GM21423 (cell line): ENCODE measurements around the gene PRIMA1.

Experiments
- ATAC-seq: cut with Tn5 transposase; IDR thresholded peaks from one replicate; pipeline ENCODE4 v1.9.1; 2021; ENCODE audit warnings: mild to moderate bottlenecking, moderate library complexity; ENCODE audit not compliant: unreplicated experiment

Gene PRIMA1

DNA sequence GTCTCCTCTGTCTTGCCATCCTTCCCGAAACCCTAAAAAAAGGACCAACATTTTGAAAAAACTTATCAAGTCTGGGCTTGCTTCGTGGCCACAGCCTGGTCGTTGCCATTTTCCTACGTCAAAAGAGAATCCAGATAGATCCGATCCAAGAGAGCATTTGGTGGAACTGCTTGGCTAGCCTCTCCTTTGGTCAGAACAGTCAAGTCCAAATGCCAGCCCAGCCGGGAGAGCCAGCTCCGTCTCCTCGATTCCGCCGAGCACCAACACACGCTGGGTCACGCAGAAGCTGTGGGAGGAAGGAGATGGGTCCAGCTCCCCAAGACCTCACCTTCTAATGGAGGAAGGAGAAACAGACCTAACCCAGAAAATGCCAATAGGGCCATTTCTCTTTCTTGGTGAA lies 9.3 kb upstream of the PRIMA1 start:
- ATAC-seq = no peak

DNA sequence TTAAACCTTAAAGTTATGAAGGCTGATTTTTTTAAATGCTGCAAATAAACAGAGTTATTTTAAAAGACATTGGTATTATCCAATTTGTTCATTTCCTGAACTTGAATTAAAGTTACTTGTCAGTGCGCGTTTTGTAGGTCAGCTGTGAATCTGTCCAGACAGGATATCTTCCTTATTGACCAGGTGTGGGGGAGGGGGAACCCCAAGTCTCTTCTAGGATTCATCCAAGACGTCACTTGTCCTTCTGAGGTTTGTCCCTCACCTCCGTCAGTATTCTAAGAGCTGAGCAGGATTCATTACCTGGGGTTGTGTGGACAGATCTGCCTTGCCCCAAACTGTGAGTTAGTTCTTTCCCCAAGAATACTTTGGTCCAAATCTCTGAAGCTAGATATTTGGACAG lies 8.8 kb upstream of the PRIMA1 start:
- no peak for ATAC-seq

DNA sequence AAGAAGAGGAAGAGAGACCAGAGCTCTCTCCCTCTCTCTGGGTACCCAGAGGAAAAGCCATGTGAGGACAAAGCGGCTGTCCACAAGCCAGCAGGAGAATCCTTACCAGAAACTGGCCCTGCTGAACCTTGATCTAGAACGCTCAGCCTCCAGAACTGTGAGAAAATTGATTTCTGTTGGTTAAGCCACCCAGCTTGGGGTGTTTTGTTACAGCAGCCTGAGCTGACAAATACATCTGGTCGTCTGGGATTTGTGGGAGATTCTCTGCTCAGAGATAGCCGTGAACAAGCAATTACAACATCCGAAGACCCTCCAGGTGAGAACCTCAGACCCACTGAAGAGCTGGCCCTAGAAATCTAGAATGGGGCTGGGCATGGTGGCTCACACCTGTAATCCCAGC lies 6.5 kb upstream of the PRIMA1 start:
- no peak for ATAC-seq

DNA sequence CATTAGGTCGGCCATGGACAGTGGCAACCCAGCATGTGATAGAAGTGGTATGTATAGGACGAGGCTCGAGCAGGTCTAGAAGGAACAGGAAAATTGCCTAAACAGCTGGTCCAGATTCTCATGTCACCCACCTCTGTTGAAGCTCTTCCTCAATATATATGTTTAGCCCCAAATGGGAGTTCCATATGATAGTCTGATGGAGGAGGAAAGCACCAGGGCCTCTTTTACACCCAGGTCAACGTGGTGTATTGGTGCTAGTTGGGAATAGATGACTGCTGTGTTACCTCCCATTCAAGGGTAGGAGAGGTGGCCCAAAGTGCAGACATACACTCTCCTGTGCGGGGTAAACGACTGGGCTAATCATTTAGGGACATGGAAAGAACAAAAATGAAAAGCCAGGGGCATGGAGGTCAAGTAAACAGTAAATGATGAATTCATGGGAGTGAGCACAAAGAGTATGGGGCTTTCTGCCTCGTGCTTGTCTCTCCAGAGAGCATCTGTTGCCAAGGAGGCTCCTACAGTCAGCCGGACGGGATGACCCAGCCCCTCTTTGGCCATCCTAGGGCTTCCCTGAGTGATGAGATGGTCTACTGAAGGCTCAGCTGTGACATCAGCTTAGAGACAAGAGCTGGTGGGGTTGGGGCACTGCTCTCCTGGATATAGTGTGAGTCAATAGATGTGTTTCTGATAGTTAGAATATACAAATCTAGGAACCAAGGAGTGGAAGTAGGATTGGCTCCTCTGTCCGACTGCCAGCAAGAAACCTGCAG lies 5.5 kb upstream of the PRIMA1 start:
- no peak for ATAC-seq

DNA sequence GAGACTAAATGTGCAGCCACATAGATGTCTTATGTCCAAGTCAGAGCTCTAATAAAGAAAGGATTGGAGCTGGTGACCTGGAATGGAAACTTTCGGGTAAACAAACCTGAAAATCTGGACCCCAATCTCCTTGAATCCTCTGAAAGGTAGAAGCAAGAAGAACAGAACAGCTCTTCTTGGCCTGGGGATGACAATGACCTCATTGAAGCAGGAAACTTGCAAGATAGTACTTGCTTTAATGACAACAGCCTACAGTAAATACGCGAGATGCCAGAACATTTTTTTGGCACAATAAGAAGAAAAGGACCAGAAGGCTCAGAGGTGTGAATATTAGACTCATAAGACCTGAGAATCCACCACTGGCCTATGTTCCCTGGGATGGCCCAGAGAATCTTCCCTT lies 4.1 kb upstream of the PRIMA1 start:
- ATAC-seq = no peak

DNA sequence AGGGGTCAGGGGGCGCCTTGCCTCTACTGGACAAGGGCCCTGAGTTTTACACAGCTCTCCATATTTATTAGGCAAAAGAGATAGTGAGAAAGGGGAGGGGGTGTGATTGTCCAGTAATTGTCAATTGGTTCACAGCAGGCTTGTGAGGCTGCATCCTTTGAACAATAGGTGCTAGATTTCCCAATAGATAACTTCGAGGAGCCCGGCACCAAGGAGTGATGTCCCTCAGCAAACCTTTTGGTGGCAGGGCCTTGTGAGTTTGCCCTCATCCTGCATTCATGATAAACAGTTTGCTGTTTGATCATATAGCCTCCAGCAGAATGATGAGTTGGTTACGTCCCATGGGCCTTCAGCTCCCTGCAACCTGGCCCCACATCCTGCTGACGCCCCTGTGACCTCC lies 2.7 kb upstream of the PRIMA1 start:
- ATAC-seq = no peak

DNA sequence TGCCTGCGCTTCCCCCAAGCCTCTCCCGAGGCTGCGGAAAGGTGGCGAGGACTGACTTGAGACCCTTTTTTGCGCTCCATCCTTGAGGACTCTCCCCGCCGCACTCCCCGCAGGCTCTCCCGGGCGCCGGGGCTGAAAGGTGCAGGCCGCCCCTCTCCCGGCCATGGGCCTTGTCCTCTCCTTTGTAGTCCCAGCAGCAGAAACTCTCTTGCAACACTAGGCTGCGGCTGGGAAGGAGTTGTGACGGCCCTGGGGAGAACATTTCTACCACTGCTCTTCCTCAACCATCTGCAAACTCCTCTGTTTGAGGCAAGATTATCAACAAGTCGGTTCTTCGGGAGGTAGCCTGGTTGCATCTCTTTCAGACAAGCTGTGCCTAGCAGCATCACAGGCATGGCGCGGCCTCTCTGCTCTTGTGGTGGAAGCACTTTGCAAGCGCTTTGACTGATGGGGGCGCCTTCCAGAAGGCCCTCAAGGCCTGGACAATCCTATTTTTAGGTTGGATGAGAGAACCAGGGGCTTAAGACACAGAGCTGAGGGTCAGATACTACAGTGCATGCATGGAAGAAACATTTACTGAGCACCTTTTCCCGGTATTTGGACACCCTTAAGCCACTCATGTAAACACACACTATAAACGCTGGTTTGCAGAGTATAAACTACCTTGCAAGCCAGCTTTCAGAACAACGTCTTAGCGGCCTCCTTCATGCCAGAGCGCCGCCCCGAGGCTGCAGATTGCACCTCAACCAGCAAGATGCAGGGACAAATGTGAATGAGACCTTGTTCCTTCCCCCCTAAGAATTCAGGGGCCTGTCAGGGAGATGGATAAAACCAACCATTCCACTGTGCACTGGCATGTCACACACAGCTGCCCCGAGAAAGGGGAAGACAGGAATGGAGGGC lies 1.2 kb upstream of the PRIMA1 start:
- ATAC-seq = no peak

DNA sequence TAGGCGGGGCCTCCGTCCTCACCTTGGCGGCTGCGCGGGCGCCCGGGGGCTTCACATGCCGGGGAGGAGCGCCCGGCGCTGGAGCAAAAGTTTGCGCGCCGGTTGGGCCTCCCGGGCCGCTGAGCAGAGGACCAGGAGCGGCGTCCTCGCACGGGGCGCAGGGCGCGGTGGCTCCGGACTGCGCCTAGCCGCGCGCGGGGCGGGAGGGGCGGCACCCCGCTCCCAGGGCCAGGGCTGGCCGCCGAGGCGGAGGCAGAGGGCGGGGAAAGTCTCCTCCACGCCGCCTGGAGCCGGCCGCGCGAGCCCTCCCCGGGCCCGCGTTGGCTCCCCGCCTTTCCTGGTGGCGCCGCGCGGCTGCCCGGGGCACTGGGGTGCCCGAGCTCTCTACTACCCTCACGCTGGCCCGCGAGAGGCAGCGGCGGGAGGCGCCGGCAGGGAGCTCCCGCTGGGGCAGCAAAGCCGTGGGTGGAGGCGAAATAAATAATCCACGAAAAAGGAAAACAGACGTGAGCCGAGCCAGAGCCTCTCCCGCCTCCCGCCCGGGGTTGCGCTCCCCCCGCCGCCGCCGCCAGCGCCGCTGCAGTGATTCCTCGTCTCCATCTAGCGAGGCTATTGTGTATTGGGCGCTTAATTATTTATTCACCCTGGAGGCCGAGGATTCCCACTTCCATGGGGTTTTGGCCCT lies 400 bp upstream of the PRIMA1 start:
- no peak for ATAC-seq

DNA sequence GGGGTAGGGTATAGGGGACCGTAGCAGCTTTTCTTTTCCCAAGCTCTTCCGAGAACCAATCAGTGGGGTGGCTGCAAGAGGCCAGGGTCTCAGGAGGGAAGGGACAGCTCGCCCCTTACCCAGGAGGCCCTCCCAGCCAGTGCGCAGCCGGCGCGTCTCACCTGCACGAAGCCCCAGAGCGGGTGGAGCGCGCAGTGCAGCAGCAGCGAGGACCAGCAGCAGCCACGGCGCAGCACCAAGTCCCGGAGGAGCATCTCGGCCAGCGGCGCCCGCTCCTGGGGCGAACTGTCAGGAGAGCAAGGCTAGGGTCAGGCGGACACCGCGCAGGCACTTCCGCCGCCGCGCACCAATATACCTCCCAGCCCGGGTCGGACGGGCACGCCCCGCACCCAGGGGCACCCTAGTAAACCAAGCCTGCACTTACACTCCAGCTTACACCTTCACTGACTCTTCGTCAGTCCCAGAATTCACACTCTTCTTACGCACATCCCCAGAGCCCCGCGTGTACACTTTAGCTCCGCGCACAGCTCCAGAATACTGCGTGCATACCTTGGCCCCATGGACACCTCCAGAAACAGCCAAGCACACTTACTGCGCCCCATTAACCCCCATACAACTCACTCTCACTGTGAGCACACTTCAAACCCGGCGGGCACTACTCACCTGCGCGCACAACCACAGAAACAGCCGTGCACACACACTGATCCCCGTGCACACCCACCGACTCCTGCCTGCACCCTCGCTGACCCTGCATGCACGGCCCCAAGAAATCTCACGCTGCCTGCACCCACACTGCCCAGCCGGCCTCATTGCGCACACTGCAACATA lies 606 bp downstream of the PRIMA1 start:
- no peak for ATAC-seq

DNA sequence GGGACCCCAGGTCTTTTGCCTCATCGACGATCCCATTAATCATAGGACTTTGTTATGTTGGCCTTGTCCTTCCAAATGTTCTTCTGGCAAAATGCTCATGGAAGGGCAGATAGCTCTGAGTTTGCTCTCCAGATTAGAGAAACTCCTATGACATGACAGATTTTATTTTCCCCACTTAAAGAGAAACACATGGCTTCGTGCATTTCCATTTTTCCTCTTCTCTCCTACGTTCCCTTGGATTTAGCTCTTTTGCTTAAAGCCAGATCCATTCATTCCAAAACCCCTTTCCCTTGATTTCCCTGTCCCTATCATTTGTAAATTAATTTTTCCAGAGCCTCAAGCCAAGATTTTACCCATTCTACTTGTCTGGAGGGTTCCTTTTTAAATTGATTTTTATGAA lies 2.9 kb downstream of the PRIMA1 start:
- no peak for ATAC-seq

DNA sequence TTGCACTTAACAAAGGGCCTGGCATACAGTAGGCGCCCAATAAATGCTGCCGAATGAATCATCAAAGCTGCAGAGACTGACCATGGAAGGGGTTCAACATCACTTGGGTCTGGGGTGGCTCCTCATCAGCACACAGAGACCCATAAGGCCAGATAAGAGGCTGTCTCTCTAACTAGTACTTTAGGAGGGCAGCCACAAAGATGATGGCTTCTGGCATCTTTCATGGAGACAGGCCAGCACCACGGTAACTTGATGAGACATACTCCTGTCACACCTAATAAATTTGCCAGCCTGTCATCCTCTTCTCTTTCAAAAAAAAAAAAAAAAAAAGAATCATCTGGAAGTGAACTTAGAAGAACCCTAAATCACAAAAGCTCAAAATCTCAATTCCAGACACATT lies 3.4 kb downstream of the PRIMA1 start:
- ATAC-seq = no peak

DNA sequence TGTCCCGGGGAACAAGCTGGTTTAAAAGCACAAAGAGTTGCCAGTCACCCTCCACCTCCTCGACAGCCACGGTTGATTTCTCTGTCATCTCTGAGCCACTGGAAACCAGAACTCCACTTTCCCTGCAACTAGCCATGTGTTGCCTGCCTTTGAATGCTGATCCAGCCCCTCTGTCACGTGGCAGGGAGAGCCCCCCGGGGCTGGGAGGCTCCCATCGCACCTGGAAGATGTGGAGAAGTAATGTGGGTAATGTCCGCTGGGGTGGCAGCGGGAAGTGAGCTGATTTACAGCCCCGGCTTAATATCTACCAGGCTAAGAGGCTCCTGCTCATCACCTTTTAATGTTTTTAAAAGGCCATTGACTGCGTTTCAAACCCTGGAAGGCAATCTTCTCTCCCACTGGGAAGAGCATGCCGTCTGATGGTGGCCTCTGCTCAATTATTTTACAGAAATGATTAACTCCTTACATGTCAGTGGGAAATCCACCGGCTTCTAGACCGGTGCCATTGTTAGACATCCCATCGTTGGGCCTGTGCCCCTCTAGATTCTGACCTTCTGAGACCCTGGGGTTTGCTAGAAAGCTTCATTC lies 7.4 kb downstream of the PRIMA1 start:
- no peak for ATAC-seq

DNA sequence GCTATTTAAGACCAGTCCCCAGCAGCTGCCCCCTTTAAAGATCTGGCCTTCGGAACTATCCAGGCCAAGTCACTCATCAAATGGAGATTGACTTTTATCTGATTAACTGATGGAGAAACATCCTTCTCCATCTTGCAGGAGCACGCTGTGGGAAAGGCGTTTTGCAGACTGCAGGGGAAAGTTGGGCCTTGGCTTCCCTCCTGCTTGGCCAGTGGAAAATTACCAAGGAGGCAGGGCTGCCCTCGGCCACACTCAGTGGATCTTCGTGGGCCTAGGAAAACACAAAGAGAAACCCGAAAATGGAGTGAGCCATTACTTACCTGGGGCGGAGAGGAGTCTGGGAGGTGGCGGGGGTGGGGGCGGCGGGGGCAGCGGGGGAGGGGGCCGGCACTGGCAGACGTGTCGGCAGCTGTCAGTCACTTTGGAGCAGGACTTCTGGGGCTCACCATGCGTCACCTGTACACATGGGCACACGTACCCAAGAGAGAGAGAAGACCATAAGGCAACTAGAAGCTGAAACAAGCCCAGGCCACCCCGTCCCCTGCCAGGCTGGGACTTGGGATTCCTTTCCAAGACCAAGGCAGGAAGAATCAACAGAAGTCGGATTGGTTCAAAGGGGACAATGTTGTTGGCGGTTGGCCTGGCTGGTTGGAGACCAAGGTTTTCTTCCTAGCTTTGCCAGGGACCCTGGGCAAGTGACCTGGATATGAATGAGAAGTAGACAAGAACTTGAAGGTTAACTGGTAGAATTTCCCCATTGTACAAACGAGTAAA lies 9.2 kb downstream of the PRIMA1 start:
- no peak for ATAC-seq

DNA sequence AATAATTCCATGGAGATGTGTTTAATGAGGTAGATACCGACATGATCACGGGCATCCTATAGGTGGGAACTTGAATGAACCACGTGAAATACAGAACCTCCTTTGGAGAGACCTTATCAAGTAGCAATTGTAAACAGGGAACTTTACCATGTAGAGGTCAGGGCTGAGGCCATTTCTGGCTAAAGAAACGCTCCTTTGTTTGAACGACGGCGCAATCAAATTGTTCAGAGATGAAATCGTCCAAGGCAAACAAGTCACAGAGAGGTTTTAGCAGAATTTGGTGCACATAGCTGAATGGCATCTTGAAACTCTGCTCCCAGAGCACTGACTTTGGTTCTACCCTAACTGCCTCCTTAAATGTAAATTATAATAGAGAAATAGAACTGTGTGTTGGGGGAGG lies 9.8 kb downstream of the PRIMA1 start:
- ATAC-seq = no peak

DNA sequence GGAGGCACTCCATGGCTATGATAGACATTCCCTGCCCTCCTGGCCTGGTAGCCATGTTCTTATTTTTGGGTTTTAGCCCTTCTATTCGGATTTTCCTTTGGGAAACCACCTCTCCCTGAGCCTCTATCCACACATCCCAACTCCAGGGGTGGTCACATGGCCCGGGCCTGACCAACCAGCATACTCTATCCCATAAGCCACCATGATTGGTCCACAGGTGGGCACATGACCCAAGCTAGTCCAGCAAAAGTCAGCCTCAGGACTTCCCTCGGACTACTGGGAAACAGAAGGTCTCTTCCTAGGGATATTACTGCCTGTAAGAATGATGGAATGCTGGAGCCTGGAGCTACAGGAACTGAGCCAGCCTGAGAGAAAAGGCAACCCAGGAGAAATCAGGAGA lies 12.5 kb downstream of the PRIMA1 start:
- no peak for ATAC-seq

DNA sequence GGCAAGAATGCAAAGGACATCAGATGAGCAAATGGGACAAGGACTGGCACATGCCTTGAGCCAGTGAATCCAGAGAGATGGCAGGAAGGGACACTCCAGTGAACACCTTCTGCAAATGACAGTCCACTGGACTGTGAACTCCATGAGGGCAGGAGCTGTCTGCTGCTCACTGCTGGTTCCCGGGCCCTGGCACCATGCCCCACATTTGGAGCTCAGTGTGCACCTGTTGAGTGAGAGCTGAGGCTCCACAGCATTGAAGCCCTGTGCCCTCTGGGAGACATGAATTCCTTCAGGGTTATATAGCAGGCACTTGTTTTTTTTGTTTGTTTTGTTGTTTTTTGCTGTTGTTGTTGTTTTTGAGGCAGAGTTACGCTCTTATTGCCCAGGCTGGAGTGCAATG lies 13.1 kb downstream of the PRIMA1 start:
- no peak for ATAC-seq

DNA sequence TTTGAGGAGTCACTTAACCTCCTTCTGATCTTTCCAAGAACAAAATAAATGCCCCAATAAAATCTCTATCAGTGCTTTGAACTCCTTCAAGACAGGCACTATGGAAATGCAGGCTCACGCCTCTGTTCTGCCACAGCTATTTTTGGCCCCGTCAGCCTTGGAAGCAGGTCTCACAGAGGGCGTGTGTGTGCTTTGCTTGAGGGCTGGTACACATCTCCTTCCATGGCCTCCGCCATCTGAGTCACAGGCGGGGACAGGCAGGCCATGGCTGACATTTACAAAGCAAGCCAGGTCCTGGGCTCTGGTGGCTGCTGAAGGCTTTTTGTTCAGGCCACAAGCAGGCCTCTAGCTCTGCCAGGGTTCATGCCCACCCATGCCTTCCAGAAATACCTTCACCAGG lies 16.0 kb downstream of the PRIMA1 start:
- no peak for ATAC-seq

DNA sequence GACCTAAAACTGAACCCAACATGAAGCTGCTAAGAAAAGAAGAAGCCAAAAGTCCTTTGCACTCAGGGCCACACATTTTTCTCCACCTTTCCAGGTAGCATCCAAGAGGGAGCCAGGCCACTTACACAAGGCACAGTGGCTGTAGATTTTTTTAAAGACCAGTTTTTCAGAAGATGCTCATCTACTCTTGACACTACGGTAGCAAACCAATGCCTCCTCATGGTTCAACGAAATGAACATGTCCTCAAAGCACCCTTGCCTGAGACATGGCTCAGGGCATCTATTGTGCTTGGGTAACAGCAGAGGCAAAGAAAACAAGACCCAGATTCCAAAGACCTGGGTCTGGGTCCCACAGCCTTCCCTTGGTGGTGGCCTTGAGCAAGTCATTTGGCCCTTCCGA lies 22.3 kb downstream of the PRIMA1 start:
- ATAC-seq = no peak

DNA sequence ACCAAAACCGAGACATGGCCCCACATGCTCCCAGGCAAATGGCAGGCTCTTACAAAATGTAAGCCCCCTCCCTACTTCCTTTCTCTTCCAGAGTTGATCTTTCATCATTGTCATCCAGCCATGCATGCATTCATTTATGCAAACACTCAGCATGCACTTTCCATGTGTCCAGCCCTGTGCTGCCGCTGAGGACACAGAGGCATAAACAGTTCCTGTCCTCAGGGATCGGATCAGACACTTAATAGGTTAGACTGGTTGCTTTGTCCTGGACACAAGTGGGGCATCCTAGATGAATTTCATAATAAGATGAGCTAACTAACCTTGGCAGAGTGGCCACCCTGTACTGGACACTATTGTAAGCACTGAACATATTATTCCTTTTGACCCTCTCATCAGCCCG lies 23.1 kb downstream of the PRIMA1 start:
- ATAC-seq = no peak

DNA sequence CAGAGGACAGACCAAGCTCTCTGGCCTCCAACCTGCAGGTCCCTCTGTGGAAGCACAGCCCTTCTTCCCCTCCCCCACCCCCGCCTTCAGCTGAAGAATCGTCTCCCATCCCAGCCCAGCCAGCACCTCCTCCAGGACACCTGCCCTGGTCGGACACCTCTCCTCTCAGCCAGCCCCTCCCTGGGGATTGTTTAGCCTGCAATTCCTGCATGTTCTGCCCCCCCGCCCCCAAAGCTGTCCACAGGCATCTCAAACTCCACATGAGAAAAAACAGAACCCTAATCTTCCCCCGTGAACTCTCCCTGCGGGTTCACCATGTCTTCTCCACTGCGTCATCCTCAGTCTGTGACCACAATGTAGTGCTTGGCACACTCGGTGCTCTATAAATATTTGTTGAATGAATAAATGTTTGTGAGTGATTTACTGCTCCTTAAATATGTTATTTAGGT lies 24.1 kb downstream of the PRIMA1 start:
- ATAC-seq = no peak
